GM12874 (cell line): ENCODE data around the gene RBMS3.

Experiments used
- CTCF ChIP-seq: IDR thresholded peaks from 2 replicates; pipeline ENCODE4 v1.5.1; 2011; ENCODE audit warnings: low read depth, mild to moderate bottlenecking, control low read depth, low read length, moderate library complexity; ENCODE audit not compliant: insufficient read depth

RBMS3 gene

GRCh38 chr3:29414468-29415224 lies 133.8 kb downstream of the RBMS3 start:
- TF ChIP-seq CTCF = no peak

- no peak for TF ChIP-seq CTCF
Measured at GRCh38 chr3:29415482-29416223, 134.8 kb downstream of the RBMS3 start.

- TF ChIP-seq CTCF = no peak
Measured at GRCh38 chr3:29416514-29416913, 135.6 kb downstream of the RBMS3 start.

GRCh38 chr3:29420106-29420505 lies 139.2 kb downstream of the RBMS3 start:
- no peak for TF ChIP-seq CTCF

GRCh38 chr3:29426302-29427226 lies 145.7 kb downstream of the RBMS3 start:
- TF ChIP-seq CTCF = no peak

- no peak for TF ChIP-seq CTCF
Measured at GRCh38 chr3:29427266-29428103, 146.6 kb downstream of the RBMS3 start.
